T-helper 17 cell (primary cell): ENCODE results near the gene PRSS23. TPM values are rescaled to one million over a fixed set of nuclear protein-coding genes. Genes with fewer than 3 reads are reported as not detected.
"Not testable (repeated sequence)": the region's sequence is repeated elsewhere in the genome, so short reads cannot be mapped to it uniquely, and the experiment has no call there.

Experiments used
- ATAC-seq: fragments of 150-1000 bp; cut with Tn5 transposase; 2 replicates; pipeline ENCODE4 v1.10.0; 2021; ENCODE audit warnings: mild to moderate bottlenecking, moderate library complexity
- DNase-seq, 3 donors: peaks; one replicate each; pipeline versions ENCODE4 v3.0.0 to v3.0.0-alpha.2; 2020 to 2021
- H3K9me3 ChIP-seq: one replicate; pipeline ENCODE4 v1.7.0; 2013; ENCODE audit warnings: low read length, mild to moderate bottlenecking; ENCODE audit not compliant: control insufficient read depth, poor library complexity, severe bottlenecking
- H3K27ac Mint-ChIP-seq: one replicate; pipeline ENCODE4 v1.8.0; 2022; ENCODE audit warnings: mild to moderate bottlenecking, moderate library complexity, mixed read lengths
- H3K27me3 Mint-ChIP-seq: one replicate; pipeline ENCODE4 v1.8.0; 2022; ENCODE audit warnings: mixed read lengths
- H3K36me3 Mint-ChIP-seq: one replicate; pipeline ENCODE4 v1.8.0; 2022; ENCODE audit warnings: low read depth, mixed read lengths
- H3K4me1 Mint-ChIP-seq: one replicate; pipeline ENCODE4 v1.8.0; 2022; ENCODE audit warnings: mild to moderate bottlenecking, mixed read lengths
- H3K4me3 Mint-ChIP-seq: one replicate; pipeline ENCODE4 v1.8.0; 2022; ENCODE audit warnings: mild to moderate bottlenecking, moderate library complexity, mixed read lengths
- total RNA-seq, 4 donors: library from RNA in 2 of 4; stranded (reverse) in 2 of 4; gene quantifications; one replicate each; pipeline ENCODE4 v1.2.3 and lab custom pipeline; 2022 to 2026

The PRSS23 gene
- total RNA-seq, 2 donors from 2014 or later = not detected

DNA sequence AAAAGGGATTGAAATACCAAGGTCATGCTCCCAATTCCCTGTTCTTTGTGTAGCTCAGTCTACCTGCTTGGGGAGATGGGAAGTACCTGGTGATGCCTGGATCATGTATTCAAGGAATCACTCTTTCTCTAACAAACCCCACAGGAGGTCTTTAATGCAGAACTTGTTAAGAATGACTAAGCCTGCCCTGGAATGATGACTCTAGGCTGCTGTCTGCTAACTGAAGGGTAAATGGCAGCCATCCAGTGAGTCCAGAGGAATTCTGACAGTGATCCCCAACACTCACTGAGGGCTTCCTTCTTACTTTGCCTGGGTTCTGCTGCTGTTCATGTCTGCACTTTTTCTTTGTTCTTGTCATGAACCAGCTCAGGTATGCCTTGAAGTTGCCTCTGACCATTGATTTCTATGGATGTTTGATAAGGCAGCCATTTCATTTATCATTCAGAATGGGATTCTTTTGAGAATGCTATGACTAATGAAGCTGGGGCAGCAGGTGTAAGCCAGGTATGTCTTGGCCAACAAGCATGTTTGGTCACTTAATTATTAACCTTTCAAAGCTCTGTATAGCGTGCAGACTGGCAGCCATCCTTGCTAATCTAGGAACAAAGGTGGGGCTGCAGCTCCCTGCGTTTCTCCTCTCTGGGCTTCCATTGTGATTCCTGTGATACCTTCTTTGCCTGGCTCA is 11.4 kb downstream of the PRSS23 start:
- Mint-ChIP-seq H3K27me3 (peaks cover 55% of the 10 kb centered on the region), H3K4me1 (no peaks in the 10 kb centered on the region), H3K36me3 (no peaks in the 10 kb centered on the region), H3K4me3 (no peak overlapping the region), H3K27ac (no peak overlapping the region)
- ATAC-seq = no peak
- H3K9me3 ChIP-seq = no peaks in the 10 kb centered on the region
- DNase-seq = no peak

DNA sequence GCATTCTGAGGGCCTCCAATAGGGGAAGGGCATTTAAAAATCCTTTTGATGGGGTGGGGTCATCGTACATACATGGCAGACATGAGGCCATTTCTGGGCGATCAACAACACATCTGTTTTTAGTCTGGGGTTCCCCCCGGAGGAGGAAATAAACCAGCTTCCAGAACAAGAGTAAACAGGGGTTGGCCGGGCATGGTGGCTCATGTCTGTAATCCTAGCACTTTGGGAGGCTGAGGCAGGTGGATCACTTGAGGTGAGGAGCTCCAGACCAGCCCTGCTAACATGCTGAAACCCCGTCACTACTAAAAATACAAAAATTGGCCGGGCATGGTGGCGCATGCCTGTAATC is 12.0 kb downstream of the PRSS23 start:
- Mint-ChIP-seq H3K36me3 (no peaks in the 10 kb centered on the region), H3K27ac (no peak overlapping the region), H3K4me3 (no peak overlapping the region), H3K4me1 (no peaks in the 10 kb centered on the region), H3K27me3 (peaks cover 59% of the 10 kb centered on the region)
- no peaks in the 10 kb centered on the region for H3K9me3 ChIP-seq
- no peak for DNase-seq
- no peak for ATAC-seq

DNA sequence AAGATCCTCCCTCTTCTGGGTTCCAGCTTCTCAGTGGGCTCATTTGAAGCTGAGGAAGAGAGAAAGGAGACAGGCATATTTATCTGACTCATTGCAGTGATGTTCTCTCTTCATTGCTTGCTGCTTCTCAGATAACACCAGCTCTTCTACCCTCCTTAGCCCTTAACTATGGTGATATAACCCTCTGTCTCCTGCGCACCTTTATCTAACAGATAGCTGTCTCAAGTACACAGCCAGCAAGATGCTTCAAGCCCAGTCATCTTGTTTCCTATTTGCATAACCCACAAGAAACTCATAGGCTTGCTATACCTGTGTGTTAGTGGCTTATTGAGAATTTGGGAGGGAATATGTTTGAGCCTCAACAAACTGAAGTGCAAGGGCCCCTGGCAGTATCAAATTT is 12.6 kb downstream of the PRSS23 start:
- Mint-ChIP-seq H3K4me1 (no peaks in the 10 kb centered on the region), H3K36me3 (no peaks in the 10 kb centered on the region), H3K27me3 (peaks cover 57% of the 10 kb centered on the region), H3K4me3 (no peak overlapping the region), H3K27ac (no peak overlapping the region)
- H3K9me3 ChIP-seq = no peaks in the 10 kb centered on the region
- ATAC-seq (no peak), DNase-seq (no peak)

DNA sequence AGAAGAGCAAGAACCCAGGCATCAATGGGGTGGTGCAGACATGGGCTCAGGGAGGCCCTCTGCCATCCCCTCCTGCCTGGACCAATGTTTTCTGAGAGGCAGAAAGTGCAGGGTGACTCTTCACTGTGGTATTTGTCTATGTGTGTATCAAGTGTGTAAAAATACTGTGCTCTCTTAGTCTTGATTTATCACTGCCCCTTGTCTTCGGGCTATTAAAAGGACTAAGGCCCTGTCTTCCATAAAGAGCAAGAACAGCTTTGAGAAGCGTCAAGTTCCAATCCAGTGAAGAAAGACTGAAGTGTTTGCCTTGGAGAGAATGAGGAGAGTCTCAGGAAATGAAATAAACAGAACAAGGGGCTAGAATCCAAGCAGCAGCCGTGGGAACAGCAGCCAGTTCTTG is 14.4 kb downstream of the PRSS23 start:
- H3K27ac Mint-ChIP-seq = no peak overlapping the region

DNA sequence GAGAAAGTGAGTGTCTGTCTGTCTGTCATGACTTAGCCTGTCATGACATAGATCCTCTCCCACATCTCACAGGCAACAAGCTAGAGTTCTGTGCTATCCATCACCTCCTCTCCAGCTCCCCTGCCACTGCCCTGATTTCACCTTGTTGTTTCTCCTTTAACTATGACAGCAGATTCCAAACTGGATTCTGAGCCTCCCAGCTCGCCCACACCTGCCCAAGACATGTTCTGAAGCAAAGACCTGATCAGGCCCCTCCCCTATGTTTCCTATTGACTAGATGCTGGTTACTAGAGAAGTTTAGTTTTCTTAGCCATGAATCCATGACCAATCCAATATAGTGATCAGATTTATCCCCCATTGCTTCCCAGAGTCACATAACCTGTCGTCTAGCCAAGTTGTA is 15.4 kb downstream of the PRSS23 start:
- Mint-ChIP-seq H3K4me3 (no peak overlapping the region), H3K27me3 (peaks cover 49% of the 10 kb centered on the region), H3K4me1 (peaks cover 5% of the 10 kb centered on the region), H3K27ac (no peak overlapping the region), H3K36me3 (no peaks in the 10 kb centered on the region)
- DNase-seq (no peak), ATAC-seq (no peak)
- no peaks in the 10 kb centered on the region for H3K9me3 ChIP-seq

More for the DNA sequence above, 14.4 kb downstream of the PRSS23 start:
- DNase-seq (no peak), ATAC-seq (no peak)
- no peaks in the 10 kb centered on the region for H3K9me3 ChIP-seq
- no peaks in the 10 kb centered on the region for H3K36me3 Mint-ChIP-seq
- H3K27me3 Mint-ChIP-seq = peaks cover 49% of the 10 kb centered on the region
- peaks cover 5% of the 10 kb centered on the region for H3K4me1 Mint-ChIP-seq
- no peak overlapping the region for H3K4me3 Mint-ChIP-seq

DNA sequence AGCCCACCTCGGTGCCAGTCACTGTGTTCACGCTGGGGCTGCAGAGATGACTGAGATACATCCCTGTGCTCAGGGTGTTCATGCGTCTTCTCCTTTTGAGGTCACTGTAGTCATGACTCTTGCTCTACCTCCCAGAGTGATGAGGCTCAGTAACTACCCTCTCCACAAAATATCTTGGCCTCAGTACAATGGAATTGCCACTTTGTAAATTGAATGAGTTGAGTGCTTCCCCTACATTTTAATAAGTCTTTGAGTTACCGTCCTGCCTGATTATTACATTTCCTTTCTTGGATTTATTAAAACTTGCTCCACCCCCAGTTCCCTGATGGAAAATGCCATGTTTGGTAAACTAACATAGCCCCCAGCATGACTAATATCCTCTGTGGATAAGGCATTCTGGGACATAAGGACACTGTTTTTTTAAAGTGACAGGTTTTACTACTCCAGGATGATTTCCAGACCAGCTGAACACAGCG is 15.9 kb downstream of the PRSS23 start:
- ATAC-seq (no peak), DNase-seq (no peak)
- H3K9me3 ChIP-seq = no peaks in the 10 kb centered on the region
- peaks cover 49% of the 10 kb centered on the region for H3K27me3 Mint-ChIP-seq
- H3K27ac Mint-ChIP-seq = no peak overlapping the region
- H3K4me1 Mint-ChIP-seq = peaks cover 5% of the 10 kb centered on the region
- H3K36me3 Mint-ChIP-seq = no peaks in the 10 kb centered on the region
- H3K4me3 Mint-ChIP-seq = no peak overlapping the region

DNA sequence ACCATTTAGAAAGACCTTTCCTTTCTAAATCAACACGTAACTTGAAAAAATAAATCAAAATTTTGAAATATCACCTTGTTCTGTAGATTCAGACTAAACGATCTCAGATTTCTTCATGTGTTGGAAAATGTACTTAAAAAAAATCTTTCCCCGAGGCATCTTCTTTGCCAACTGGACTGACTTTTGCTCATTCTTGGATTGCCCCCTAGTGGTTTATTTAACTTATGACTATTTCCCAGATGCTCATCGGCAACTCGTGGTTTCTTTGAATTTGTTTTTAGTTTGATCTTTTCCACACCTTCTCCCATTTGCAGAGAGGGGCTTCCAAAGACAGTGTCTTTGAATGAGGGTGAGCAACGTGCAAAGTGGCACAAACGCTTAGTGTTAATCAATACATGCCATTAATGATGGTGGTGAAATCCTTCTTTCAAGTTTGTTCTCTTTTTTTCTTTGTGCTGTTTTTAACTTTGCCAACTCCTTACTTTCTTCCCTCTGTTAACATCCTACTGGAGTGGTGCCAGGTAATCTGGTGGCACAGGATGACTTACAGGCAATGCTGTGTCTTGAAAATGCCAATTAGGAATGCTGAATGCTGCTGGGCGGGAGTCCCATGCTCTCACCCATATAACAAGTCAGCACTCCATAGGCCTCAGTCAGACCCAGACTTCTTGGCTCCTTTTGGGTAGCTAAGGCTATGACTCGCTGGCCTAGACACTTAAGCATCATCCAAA is 18.3 kb downstream of the PRSS23 start:
- Mint-ChIP-seq H3K36me3 (no peaks in the 10 kb centered on the region), H3K27ac (no peak overlapping the region), H3K4me1 (peaks cover 5% of the 10 kb centered on the region), H3K27me3 (peaks cover 40% of the 10 kb centered on the region), H3K4me3 (no peak overlapping the region)
- H3K9me3 ChIP-seq = no peaks in the 10 kb centered on the region
- DNase-seq = no peak
- peak; percentile 33 for ATAC-seq

DNA sequence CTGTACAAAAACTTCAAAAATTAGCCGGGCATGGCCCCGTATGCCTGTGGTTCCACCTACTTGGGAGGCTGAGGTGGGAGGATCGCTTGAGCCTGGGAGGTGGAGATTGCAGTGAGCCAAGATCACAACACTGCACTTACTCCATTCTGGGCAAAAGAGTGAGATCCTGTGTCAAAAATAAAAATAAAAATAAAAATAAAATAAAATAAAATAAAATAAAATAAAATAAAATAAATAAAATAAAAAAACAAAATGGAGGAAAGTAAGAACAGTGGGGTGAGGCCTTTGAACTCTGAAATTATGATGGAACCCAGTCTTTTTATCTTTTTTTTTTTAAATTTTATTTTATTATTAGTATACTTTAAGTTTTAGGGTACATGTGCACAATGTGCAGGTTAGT is 23.8 kb downstream of the PRSS23 start:
- not testable (repeated sequence) for H3K27ac Mint-ChIP-seq, H3K36me3 Mint-ChIP-seq, H3K27me3 Mint-ChIP-seq, H3K9me3 ChIP-seq, H3K4me1 Mint-ChIP-seq, ATAC-seq, H3K4me3 Mint-ChIP-seq, DNase-seq

DNA sequence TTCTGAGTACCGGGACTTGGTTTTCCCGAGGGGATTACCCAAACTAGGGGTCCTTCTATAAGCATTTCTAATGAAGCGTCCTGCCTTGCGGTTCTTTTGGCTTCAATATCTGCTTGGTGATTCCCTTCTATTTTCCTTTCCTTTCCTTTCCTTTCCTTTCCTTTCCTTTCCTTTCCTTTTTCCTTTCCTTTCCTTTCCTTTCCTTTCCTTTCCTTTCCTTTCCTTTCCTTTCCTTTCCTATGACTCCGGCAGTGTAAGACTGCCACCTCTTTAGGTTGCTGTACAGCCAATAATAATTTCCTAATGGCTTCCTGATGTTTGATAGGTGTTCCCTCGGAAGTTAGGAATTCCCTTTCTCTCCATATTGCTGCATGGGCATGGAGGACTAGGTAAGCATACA is 34.0 kb downstream of the PRSS23 start:
- ATAC-seq = not testable (repeated sequence)

DNA sequence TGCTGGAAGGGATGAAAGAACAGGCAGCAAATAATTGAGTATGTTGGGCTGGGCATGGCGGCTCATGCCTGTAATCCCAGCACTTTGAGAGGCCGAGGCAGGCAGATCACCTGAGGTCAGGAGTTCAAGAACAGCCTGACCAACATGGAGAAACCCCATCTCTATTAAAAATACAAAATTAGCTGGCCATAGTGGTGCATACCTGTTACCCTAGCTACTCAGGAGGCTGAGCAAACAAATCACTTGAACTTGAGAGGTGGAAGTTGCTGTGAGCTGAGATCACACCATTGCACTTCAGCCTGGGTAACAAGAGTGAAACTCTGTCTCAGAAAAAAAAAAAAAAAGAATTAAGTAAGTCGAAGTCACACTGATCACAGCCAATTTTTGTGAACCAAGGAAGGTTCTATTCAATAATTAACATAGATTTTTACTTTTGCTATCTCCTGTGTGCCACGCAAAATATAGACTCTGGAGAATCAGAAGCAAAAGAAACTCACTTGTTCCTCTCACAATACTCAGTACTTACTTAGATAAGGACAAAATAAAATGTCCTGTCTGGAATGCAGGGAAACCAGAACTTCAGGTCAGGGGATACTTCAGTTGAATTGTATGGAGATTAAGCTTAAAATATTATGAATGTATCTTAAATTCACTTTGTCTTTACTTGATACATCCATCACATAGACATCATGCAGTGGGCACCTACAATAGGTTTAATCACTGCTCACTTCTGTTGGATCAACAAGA is 44.6 kb downstream of the PRSS23 start:
- H3K36me3 Mint-ChIP-seq, H3K4me1 Mint-ChIP-seq: not testable (repeated sequence)

More for the DNA sequence above, 34.0 kb downstream of the PRSS23 start:
- not testable (repeated sequence) for H3K9me3 ChIP-seq, H3K4me1 Mint-ChIP-seq, H3K4me3 Mint-ChIP-seq, DNase-seq, H3K27ac Mint-ChIP-seq, H3K36me3 Mint-ChIP-seq
- peaks cover 36% of the 10 kb centered on the region for H3K27me3 Mint-ChIP-seq

DNA sequence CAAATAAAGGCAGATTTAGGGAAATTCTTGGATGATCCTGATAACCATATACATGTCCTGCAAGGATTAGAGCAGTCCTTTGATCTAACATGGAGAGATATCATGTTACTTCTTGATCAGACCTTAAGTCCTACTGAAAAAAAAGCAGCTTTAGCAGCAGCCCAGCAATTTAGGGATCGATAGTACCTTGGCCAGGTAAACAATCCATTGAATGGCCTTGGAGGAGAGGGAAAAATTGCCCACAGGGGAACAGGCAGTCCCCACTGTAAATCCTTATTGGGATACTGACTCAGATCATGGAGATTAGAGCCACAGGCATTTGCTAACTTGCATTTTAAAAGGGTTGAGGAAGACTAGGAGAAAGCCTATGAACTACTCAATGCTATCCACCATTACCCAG is 47.8 kb downstream of the PRSS23 start:
- H3K27ac Mint-ChIP-seq = no peak overlapping the region
- DNase-seq (no peak), ATAC-seq (no peak)
- no peaks in the 10 kb centered on the region for H3K9me3 ChIP-seq
- H3K36me3 Mint-ChIP-seq = no peaks in the 10 kb centered on the region
- H3K27me3 Mint-ChIP-seq = peaks cover 5% of the 10 kb centered on the region
- peaks cover 4% of the 10 kb centered on the region for H3K4me1 Mint-ChIP-seq
- no peak overlapping the region for H3K4me3 Mint-ChIP-seq

More for the DNA sequence above, 44.6 kb downstream of the PRSS23 start:
- not testable (repeated sequence) for H3K4me3 Mint-ChIP-seq, H3K27ac Mint-ChIP-seq, ATAC-seq, H3K27me3 Mint-ChIP-seq, H3K9me3 ChIP-seq, DNase-seq

DNA sequence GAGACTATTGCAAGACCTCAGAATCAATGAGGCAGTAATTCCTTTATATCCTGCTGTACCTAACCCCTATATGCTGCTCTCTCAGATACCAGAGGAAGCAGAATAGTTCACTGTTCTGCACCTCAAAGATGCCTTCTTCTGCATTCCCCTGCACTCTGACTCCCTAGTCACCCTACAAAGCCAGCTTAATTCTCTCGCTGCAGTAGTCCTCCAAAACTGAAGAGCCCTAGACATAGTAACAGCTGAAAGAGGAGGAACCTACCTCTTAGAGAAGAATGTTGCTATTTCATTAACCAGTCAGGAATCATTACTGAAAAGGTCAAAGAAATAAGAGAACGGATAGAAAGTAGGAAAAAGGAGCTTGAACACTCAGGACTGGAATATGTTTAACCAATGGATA is 49.3 kb downstream of the PRSS23 start:
- H3K9me3 ChIP-seq = no peaks in the 10 kb centered on the region
- no peak overlapping the region for H3K27ac Mint-ChIP-seq
- peaks cover 15% of the 10 kb centered on the region for H3K27me3 Mint-ChIP-seq
- no peaks in the 10 kb centered on the region for H3K36me3 Mint-ChIP-seq
- DNase-seq (no peak), ATAC-seq (no peak)
- H3K4me1 Mint-ChIP-seq = peaks cover 4% of the 10 kb centered on the region
- no peak overlapping the region for H3K4me3 Mint-ChIP-seq
